Loucy (cell line): ENCODE data around the gene ATP8A2.
"Not testable (repeated sequence)": the region's sequence is repeated elsewhere in the genome, so short reads cannot be mapped to it uniquely, and the experiment has no call there.

Experiments used
- H2AFZ ChIP-seq: fragments of 200-600 bp; sonication (generic); 2 replicates; pipeline ENCODE4 v1.6.0; 2016; ENCODE audit warnings: antibody characterized with exemption, mild to moderate bottlenecking, low read length, moderate library complexity
- H3F3A ChIP-seq: fragments of 200-600 bp; 2 replicates; pipeline ENCODE4 v1.6.0; 2016; ENCODE audit warnings: antibody characterized with exemption, low read depth, mild to moderate bottlenecking
- H3K27me3 ChIP-seq: fragments of 200-600 bp; sonication (generic); 2 replicates; pipeline ENCODE4 v1.6.1; 2014; ENCODE audit warnings: low read length, mild to moderate bottlenecking; ENCODE audit not compliant: insufficient read depth, poor library complexity, severe bottlenecking
- H3K36me3 ChIP-seq: fragments of 200-600 bp; sonication (generic); 2 replicates; pipeline ENCODE4 v1.6.1; 2016; ENCODE audit warnings: low read length; ENCODE audit not compliant: insufficient read depth
- H3K4me1 ChIP-seq: fragments of 200-600 bp; sonication (generic); 2 replicates; pipeline ENCODE4 v1.5.1; 2014; ENCODE audit warnings: low read length, mild to moderate bottlenecking; ENCODE audit not compliant: insufficient read depth, poor library complexity, severe bottlenecking
- H3K4me2 ChIP-seq: fragments of 200-600 bp; sonication (generic); 2 replicates; pipeline ENCODE4 v1.6.0; 2014; ENCODE audit warnings: antibody characterized with exemption, low read length, low read depth, mild to moderate bottlenecking; ENCODE audit not compliant: poor library complexity, severe bottlenecking
- H3K4me3 ChIP-seq: fragments of 200-600 bp; sonication (generic); 2 replicates; pipeline ENCODE4 v1.5.1; 2014; ENCODE audit warnings: low read length, mild to moderate bottlenecking, mixed read lengths; ENCODE audit not compliant: poor library complexity, severe bottlenecking
- H3K79me2 ChIP-seq: fragments of 200-600 bp; sonication (generic); 2 replicates; pipeline ENCODE4 v1.6.1; 2014; ENCODE audit warnings: low read length; ENCODE audit not compliant: insufficient read depth
- H3K9ac ChIP-seq: fragments of 200-600 bp; sonication (generic); 2 replicates; pipeline ENCODE4 v1.6.0; 2014; ENCODE audit warnings: mild to moderate bottlenecking, low read depth, low read length, moderate library complexity; ENCODE audit not compliant: poor library complexity, severe bottlenecking
- H3K9me2 ChIP-seq: fragments of 200-600 bp; sonication (generic); replicated peaks from 2 replicates; pipeline ENCODE4 v1.6.1; 2016; ENCODE audit warnings: low read depth, low read length, mixed read lengths
- H3K9me3 ChIP-seq: fragments of 200-600 bp; sonication (generic); 2 replicates; pipeline ENCODE4 v1.6.1; 2014; ENCODE audit warnings: mild to moderate bottlenecking, antibody characterized with exemption, low read length, low read depth; ENCODE audit not compliant: insufficient read depth
- H4K20me1 ChIP-seq: fragments of 200-600 bp; sonication (generic); 2 replicates; pipeline ENCODE4 v1.6.0; 2014; ENCODE audit warnings: antibody characterized with exemption, low read length, mild to moderate bottlenecking; ENCODE audit not compliant: insufficient read depth, poor library complexity, severe bottlenecking
- EZH2phosphoT487 ChIP-seq: fragments of 200-600 bp; IDR thresholded peaks from 2 replicates; pipeline ENCODE4 v1.6.1; 2018; ENCODE audit warnings: antibody characterized with exemption, mild to moderate bottlenecking, moderate library complexity, borderline replicate concordance
- TF ChIP-seq, protein P1 (sequence below): fragments of 200-600 bp; sonication (generic); conservative IDR thresholded peaks from 2 replicates; pipeline ENCODE4 v1.5.1; 2014; ENCODE audit warnings: mild to moderate bottlenecking, antibody characterized with exemption, low read length

ATP8A2 gene

DNA sequence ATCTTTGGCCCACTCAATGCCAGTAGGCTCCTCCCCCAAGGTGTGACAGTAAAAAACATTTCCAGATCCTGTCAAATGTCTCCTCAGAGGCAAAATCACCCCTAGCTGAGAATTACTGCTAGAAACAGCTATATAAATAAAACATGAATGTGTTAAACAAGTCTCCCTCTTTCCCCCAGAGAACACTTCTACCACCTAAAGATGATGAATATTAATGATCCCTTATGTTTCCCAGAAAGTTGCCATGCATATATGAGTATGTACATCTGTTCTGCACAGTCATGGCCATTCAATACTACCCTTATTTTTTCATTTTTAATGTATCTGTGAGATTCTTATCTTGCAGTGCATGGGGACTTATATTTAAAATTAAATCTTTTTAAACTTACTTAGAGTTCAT lies 450.0 kb downstream of the ATP8A2 start:
- Histone ChIP-seq H3K9ac (no peak overlapping the region), H3K36me3 (no peaks in the 10 kb centered on the region), H3K79me2 (no peaks in the 10 kb centered on the region), H3K9me3 (no peaks in the 10 kb centered on the region; the same call in 1 of the 2 replicates), H3K4me2 (no peak overlapping the region), H3K4me3 (no peak overlapping the region), H3K9me2 (no peaks in the 10 kb centered on the region), H3F3A (no peaks in the 10 kb centered on the region), H2AFZ (no peak overlapping the region), H4K20me1 (no peaks in the 10 kb centered on the region), H3K27me3 (no peaks in the 10 kb centered on the region), H3K4me1 (no peaks in the 10 kb centered on the region)
- TF ChIP-seq EZH2phosphoT487 = no peak
- TF ChIP-seq, protein P1, sequence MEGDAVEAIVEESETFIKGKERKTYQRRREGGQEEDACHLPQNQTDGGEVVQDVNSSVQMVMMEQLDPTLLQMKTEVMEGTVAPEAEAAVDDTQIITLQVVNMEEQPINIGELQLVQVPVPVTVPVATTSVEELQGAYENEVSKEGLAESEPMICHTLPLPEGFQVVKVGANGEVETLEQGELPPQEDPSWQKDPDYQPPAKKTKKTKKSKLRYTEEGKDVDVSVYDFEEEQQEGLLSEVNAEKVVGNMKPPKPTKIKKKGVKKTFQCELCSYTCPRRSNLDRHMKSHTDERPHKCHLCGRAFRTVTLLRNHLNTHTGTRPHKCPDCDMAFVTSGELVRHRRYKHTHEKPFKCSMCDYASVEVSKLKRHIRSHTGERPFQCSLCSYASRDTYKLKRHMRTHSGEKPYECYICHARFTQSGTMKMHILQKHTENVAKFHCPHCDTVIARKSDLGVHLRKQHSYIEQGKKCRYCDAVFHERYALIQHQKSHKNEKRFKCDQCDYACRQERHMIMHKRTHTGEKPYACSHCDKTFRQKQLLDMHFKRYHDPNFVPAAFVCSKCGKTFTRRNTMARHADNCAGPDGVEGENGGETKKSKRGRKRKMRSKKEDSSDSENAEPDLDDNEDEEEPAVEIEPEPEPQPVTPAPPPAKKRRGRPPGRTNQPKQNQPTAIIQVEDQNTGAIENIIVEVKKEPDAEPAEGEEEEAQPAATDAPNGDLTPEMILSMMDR = no peak

DNA sequence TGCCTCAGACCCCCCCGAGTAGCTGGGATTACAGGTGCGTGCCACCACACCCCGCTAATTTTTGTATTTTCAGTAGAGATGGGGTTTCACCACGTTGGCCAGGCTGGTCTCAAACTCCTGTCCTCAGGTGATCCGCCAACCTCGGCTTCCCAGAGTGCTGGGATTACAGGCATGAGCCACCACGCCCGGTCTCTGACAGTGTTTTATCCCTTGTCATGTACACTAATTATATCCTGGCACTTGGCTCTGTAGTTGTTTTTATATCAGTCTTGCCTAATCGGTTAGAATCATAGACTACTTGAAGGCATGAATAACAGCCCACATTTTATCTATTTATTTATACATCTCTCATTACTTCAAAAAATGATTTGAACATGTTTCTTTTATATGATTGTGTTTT lies 455.4 kb downstream of the ATP8A2 start:
- not testable (repeated sequence) for H4K20me1 ChIP-seq, H2AFZ ChIP-seq, H3K4me2 ChIP-seq, H3K9ac ChIP-seq, H3K27me3 ChIP-seq, H3K79me2 ChIP-seq, H3K9me2 ChIP-seq, H3K4me1 ChIP-seq, H3K36me3 ChIP-seq, H3K9me3 ChIP-seq, H3K4me3 ChIP-seq, H3F3A ChIP-seq

DNA sequence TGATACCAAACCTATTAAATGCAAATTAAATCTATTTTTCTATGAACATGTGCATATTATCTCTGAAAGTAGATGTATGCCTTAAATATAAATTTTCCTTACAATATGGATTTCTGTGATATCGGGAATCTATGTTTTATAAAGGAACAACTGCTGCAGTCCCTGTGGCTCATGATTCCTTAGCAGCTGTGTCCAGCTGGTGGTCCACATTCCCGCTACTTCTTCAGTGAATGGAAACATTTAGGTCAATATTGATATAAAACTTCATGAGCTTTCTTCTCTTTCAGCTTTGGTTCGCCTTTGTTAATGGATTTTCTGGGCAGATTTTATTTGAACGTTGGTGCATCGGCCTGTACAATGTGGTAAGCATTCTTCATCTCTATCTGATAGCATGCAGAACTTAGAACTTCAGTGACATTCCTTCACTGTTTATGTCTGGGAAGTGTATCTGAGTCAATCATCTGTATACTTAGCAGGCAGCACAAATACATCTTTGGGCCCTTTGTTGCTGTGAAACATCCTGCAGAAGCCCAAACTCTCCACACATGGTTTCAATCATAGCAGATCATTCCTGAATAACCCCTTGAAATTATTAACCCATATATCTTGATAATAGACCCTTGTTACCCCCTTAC lies 456.2 kb downstream of the ATP8A2 start:
- H3K9me3 ChIP-seq = no peaks in the 10 kb centered on the region; the same call in 1 of the 2 replicates

More for the DNA sequence above, 456.2 kb downstream of the ATP8A2 start:
- Histone ChIP-seq H3F3A (no peaks in the 10 kb centered on the region), H2AFZ (no peak overlapping the region), H4K20me1 (no peaks in the 10 kb centered on the region), H3K4me2 (no peak overlapping the region), H3K9ac (no peak overlapping the region), H3K4me3 (no peak overlapping the region), H3K36me3 (no peaks in the 10 kb centered on the region), H3K9me2 (no peaks in the 10 kb centered on the region), H3K27me3 (no peaks in the 10 kb centered on the region), H3K79me2 (no peaks in the 10 kb centered on the region), H3K4me1 (peaks cover 8% of the 10 kb centered on the region)
- TF ChIP-seq, protein P1 = no peak
- no peak for TF ChIP-seq EZH2phosphoT487
